GM19351 (cell line): Measurements from ENCODE around the gene RAD21L1.

ENCODE experiments used
- ATAC-seq: cut with Tn5 transposase; IDR thresholded peaks from one replicate; pipeline ENCODE4 v1.9.1; 2021; ENCODE audit warnings: mild to moderate bottlenecking, moderate library complexity; ENCODE audit not compliant: unreplicated experiment

The RAD21L1 gene

GRCh38 chr20:1293641-1294379, 68.0 kb downstream of the RAD21L1 start:
- no peak for ATAC-seq

DNA sequence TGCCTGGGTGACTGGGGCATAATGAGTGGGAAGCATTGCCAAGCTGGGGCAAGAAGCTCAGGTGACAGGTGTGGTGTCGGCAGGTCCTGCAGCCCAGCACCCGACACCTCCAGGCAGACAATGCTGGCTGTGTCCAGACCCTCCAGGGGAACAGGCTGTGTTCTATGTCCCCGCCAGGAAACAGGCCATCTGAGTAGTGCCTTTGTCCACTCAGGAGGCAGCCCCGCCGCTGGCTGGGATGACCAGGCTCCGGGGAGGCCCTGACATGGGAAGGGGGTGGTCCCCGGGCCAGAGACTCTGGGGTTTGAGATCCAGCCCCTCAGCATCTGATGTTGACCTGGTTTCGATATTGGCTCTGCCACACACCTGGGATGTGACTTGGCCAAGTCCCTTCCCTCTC, 68.7 kb downstream of the RAD21L1 start:
- no peak for ATAC-seq

DNA sequence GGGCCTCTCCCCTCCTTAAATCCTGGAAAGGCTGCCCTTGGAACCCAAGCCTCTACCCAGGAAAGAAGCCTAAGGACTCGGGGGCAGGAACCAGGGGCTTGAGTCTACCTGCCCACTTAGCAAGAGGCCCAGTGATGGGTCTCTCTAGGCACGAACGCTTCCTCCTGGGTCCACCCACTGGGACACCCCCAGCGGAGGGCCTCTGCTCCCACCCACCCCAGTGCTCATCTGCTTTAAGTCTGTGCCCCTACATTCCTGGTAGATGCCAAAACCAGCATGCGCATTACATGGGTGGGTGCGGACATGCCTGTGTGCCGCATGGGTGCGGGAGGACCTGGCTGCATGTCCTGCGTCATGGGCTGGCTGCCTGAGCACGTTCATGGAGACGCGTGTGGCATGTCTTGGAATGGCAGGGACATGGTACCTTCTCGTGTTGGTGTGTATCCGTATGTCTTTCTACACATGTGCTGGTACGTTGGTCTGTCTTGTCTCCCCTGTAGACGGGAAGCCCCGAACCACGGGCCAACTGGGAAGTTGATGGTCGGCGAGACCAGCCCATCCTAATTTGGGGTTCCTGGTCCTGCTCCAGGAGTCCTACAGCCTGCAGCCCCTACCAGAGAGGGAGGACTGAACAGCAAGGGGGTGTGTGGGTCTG, 69.6 kb downstream of the RAD21L1 start:
- no peak for ATAC-seq

DNA sequence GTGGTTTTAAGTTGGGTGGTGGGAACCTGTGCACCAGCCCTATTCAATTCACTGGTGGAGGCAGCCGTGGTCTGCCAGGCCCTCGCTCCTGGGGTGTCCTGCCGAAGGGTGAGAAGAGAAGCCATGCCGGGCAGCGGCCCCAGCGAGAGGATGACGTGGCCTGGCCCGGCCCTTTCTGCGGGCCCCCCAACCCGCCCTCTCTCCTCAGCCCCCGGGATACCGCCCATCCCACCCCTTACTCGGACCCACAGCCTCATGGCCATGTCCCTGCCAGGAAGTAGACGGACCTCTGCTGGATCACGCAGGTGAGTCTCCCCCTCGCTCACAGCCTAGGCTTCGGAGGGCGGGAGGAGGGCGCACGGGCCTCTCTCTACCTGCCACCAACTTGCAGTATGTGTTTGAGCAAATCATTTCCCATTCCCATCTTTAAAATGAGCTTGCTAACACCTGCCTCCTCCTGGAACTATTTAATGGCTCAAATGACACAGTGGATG, 70.3 kb downstream of the RAD21L1 start:
- ATAC-seq = no peak

- no peak for ATAC-seq
Observed at GRCh38 chr20:1296922-1297321, 71.1 kb downstream of the RAD21L1 start.

DNA sequence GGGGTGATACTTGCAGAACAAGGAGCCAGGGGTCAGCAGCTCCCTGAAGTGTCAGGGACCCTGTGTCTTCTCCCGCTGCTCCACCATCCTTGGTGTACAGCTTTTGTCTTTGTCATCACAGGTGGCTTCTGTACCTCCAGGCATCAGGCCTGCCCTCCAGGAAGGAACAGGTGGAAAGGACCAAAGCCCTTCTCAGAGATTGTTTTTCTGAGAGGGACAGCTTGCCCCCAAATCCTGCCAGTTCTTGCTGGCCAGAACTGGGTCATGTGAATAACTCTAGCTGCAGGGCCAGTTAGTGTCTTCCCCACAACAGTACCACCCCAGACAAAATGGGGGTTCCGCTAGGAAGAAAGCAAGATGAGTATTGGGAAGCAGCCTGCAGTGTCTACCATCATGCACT, 71.6 kb downstream of the RAD21L1 start:
- ATAC-seq = no peak

GRCh38 chr20:1298166-1298565, 72.3 kb downstream of the RAD21L1 start:
- no peak for ATAC-seq

DNA sequence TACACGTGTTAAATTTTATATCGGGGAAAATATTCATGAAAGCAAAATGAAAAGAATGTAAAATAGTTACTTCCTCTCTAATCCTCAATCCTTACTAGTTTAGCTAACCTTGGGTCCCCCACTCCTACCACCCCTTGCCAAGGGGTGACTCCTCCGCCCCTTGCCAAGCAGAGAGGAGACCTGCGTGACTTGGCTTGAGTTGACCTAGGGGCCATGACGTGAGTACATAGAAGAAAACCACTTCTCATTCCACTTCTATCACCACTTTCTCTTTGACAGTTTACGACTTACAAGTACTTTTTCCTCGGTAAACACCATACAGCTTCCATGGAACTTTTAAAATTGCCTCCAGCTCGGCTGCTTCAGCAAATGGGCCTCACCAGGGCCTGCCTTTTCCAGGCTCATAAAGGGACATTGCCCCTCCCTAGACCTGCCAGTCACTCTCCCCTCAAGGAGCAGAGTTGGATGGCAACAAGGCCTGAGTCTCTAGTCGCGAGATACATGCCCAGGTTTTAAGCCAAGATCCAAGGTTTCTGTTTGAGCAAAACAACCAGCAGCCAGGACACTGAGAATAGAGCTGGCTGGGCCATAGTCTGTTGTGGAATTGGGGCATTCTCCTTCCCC, 73.2 kb downstream of the RAD21L1 start:
- no peak for ATAC-seq

DNA sequence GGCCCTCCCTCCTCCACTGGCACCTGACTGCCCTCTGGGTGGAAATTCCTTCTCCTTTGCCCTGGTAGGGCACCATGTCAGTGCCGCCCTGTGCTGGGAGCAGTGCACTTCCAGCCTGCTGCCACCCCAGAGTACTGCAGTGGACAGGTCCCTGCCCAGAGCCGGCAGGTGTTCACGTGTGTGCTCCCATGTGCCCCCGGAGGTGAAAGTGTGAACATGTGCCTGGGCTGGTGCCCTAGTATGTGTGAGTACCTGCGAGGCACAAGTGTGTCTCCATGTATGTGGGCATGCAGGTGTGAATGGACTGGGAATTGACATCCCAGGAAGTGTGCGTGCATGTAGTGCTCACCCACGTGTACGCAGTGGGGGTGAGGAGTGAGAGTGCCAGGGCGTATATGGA, 73.7 kb downstream of the RAD21L1 start:
- peak; percentile 48 for ATAC-seq

GRCh38 chr20:1300083-1300840, 74.4 kb downstream of the RAD21L1 start:
- ATAC-seq = no peak

DNA sequence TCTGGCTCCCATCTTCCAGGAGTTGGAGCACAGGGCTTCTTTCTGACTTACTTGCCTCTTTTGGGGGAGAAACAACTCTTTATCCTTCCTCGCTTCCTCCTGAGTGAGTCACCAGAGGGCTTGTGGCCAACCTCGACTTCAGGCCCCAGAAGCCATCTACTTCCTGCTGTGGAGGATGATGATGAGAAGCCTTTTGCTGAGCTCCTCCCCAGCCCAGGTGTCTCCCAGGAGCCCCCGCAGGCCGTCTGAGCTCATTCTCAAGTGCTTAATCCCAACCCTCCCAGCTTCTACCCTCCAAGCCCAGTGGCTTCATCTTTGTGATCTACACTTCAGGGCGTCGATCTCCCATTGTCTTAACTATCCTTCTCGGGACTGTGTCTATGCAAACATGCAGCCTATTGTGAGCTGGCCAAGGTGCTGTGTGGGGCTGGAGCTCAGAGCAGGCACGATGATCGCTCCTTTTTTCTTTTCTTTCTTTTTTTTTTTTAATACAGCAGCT, 75.2 kb downstream of the RAD21L1 start:
- no peak for ATAC-seq

GRCh38 chr20:1302685-1303541, 77.1 kb downstream of the RAD21L1 start:
- ATAC-seq = no peak

- no peak for ATAC-seq
Observed at GRCh38 chr20:1304710-1305515, 79.1 kb downstream of the RAD21L1 start.
